Astrocyte (in vitro differentiated cells and primary cell): ENCODE data around the gene PADI4. TPM values are rescaled to one million over a fixed set of nuclear protein-coding genes. Genes with fewer than 3 reads are reported as not detected.

ENCODE experiments used
- DNase-seq: peaks from one replicate; pipeline ENCODE4 v3.0.0-alpha.2; 2010; ENCODE audit warnings: low read depth
- FAIRE-seq: peaks from 2 replicates; lab custom pipeline; 2011; peaks lifted over from hg19 to GRCh38; lab: Jason Lieb, UNC
- H2AFZ ChIP-seq: 2 replicates; pipeline ENCODE4 v1.6.0; 2012; ENCODE audit warnings: low read depth, low read length, inconsistent platforms
- H3K27ac ChIP-seq: 2 replicates; pipeline ENCODE4 v1.5.1; 2011; ENCODE audit warnings: low read depth, low read length, inconsistent platforms
- H3K27me3 ChIP-seq: 2 replicates; pipeline ENCODE4 v1.6.0; 2011; ENCODE audit warnings: low read length, inconsistent platforms; ENCODE audit not compliant: insufficient read depth
- H3K36me3 ChIP-seq: 2 replicates; pipeline ENCODE4 v1.5.1; 2011; ENCODE audit warnings: low read length, inconsistent platforms; ENCODE audit not compliant: insufficient read depth
- H3K4me1 ChIP-seq: 2 replicates; pipeline ENCODE4 v1.5.1; 2011; ENCODE audit warnings: low read length, inconsistent platforms; ENCODE audit not compliant: insufficient read depth
- H3K4me2 ChIP-seq: 2 replicates; pipeline ENCODE4 v1.6.0; 2012; ENCODE audit warnings: low read length, inconsistent platforms
- H3K4me3 ChIP-seq: 2 replicates; pipeline ENCODE4 v1.5.1; 2011; ENCODE audit warnings: low read depth, mild to moderate bottlenecking, low read length, inconsistent platforms; ENCODE audit not compliant: insufficient read depth
- H3K79me2 ChIP-seq: 2 replicates; pipeline ENCODE4 v1.6.0; 2012; ENCODE audit warnings: mild to moderate bottlenecking, low read length, inconsistent platforms; ENCODE audit not compliant: insufficient read depth
- H3K9ac ChIP-seq: 2 replicates; pipeline ENCODE4 v1.6.0; 2012; ENCODE audit warnings: mild to moderate bottlenecking, low read length, inconsistent platforms
- H3K9me3 ChIP-seq: 2 replicates; pipeline ENCODE4 v1.5.1; 2012; ENCODE audit warnings: low read depth, mild to moderate bottlenecking, low read length, inconsistent platforms; ENCODE audit not compliant: insufficient read depth
- H4K20me1 ChIP-seq: 2 replicates; pipeline ENCODE4 v1.6.0; 2012; ENCODE audit warnings: low read length, inconsistent platforms; ENCODE audit not compliant: insufficient read depth
- H3K27ac Mint-ChIP-seq: one replicate; pipeline ENCODE4 v1.8.0; 2021; ENCODE audit warnings: mild to moderate bottlenecking, mixed read lengths; ENCODE audit not compliant: unreplicated experiment
- H3K27me3 Mint-ChIP-seq: one replicate; pipeline ENCODE4 v1.8.0; 2021; ENCODE audit warnings: low read depth, mixed read lengths; ENCODE audit not compliant: unreplicated experiment
- H3K36me3 Mint-ChIP-seq: one replicate; pipeline ENCODE4 v1.8.0; 2021; ENCODE audit warnings: low read depth, mixed read lengths; ENCODE audit not compliant: unreplicated experiment
- H3K4me1 Mint-ChIP-seq: one replicate; pipeline ENCODE4 v1.8.0; 2021; ENCODE audit warnings: low read depth, mixed read lengths; ENCODE audit not compliant: unreplicated experiment
- H3K4me3 Mint-ChIP-seq: one replicate; pipeline ENCODE4 v1.8.0; 2021; ENCODE audit warnings: mild to moderate bottlenecking, moderate library complexity, mixed read lengths; ENCODE audit not compliant: unreplicated experiment
- H3K9me3 Mint-ChIP-seq: one replicate; pipeline ENCODE4 v1.8.0; 2021; ENCODE audit warnings: mild to moderate bottlenecking, mixed read lengths; ENCODE audit not compliant: unreplicated experiment
- EZH2 ChIP-seq: IDR thresholded peaks from 2 replicates; pipeline ENCODE4 v1.6.1; 2012; ENCODE audit warnings: mild to moderate bottlenecking, low read length, inconsistent platforms; ENCODE audit not compliant: insufficient read depth
- total RNA-seq: library from RNA; stranded (reverse); gene quantifications from 2 replicates; pipeline ENCODE4 v1.2.1, GENCODE V29; 2021
- TF ChIP-seq, protein P1 (sequence below): IDR thresholded peaks from 2 replicates; pipeline ENCODE4 v1.5.1; 2011; ENCODE audit warnings: low read depth, mild to moderate bottlenecking, inconsistent platforms, low read length, moderate library complexity; ENCODE audit not compliant: insufficient read depth

The PADI4 gene
- total RNA-seq, 1 donor from 2014 or later, result not detected

DNA sequence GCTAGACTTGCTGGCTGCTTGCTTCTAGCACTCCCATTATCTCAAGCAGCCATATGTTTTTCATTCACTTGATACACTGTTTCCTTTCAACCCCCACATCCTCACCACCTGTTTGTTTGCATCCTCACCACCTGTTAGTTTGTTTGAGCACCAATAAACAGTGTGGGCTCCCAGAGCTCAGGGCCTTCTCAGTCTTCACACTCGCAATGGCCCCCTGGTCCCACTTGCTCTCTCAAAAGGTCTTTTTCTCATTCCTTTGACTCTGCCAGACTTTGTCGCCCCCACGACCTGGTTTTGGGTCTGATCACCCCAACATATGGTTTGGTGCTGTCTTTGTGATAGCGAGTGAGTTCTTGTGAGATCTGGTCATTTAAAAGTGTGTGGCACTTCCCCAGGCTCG, 6.2 kb upstream of the PADI4 start:
- no peak for DNase-seq
- FAIRE-seq, result no peak

DNA sequence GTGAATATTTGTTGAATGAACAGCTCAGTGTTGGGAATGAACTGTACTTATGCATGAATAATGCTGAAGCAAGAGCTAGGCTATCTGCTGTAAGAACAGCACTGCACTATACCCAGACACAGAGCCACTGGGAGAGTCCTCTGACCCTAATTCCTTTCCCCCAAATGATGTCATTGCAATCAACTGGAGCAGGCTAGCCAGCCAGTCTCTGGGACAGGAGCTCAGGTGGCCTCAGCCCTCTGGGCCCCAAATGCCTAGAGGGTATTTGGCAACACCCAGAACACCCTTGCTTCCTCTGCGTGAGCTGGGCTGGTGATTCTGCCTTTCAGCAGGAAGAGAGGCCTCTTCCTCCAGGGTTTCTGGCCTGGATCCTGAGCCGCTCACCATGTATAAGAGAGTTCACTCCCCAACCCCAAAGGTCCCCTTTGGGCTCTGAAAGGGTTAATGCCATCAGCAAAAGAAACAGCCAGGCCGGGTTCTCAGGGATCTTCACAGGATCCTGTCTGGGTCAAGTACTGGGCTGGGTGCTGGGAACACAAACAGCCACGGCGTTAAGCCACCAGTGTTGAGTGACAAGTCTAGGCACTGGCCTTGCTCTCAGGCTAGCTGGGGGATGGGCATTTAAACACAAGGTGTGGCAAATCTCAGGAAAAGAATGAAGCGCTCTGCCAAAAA, 3.7 kb upstream of the PADI4 start:
- H3K79me2 ChIP-seq, result no peaks in the 10 kb centered on the region
- no peaks in the 10 kb centered on the region for H3K9me3 ChIP-seq
- no peak overlapping the region for H3K4me3 ChIP-seq
- Mint-ChIP-seq H3K27me3 (peaks cover 15% of the 10 kb centered on the region), H3K9me3 (peaks cover 15% of the 10 kb centered on the region), H3K36me3 (no peaks in the 10 kb centered on the region), H3K27ac (no peak overlapping the region), H3K4me3 (no peak overlapping the region), H3K4me1 (no peaks in the 10 kb centered on the region)
- no peak overlapping the region for H3K4me2 ChIP-seq
- no peaks in the 10 kb centered on the region for H3K27me3 ChIP-seq
- H3K36me3 ChIP-seq, result no peaks in the 10 kb centered on the region
- FAIRE-seq, result no peak
- TF ChIP-seq, protein P1, sequence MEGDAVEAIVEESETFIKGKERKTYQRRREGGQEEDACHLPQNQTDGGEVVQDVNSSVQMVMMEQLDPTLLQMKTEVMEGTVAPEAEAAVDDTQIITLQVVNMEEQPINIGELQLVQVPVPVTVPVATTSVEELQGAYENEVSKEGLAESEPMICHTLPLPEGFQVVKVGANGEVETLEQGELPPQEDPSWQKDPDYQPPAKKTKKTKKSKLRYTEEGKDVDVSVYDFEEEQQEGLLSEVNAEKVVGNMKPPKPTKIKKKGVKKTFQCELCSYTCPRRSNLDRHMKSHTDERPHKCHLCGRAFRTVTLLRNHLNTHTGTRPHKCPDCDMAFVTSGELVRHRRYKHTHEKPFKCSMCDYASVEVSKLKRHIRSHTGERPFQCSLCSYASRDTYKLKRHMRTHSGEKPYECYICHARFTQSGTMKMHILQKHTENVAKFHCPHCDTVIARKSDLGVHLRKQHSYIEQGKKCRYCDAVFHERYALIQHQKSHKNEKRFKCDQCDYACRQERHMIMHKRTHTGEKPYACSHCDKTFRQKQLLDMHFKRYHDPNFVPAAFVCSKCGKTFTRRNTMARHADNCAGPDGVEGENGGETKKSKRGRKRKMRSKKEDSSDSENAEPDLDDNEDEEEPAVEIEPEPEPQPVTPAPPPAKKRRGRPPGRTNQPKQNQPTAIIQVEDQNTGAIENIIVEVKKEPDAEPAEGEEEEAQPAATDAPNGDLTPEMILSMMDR, result no peak
- no peak overlapping the region for H3K9ac ChIP-seq
- no peaks in the 10 kb centered on the region for H3K4me1 ChIP-seq
- H3K27ac ChIP-seq, result no peak overlapping the region
- no peak for DNase-seq
- no peak overlapping the region for H2AFZ ChIP-seq
- no peaks in the 10 kb centered on the region for H4K20me1 ChIP-seq

More for the DNA sequence above, 6.2 kb upstream of the PADI4 start:
- Histone ChIP-seq H2AFZ (no peak overlapping the region), H3K27me3 (no peaks in the 10 kb centered on the region), H4K20me1 (no peaks in the 10 kb centered on the region), H3K36me3 (no peaks in the 10 kb centered on the region), H3K9ac (no peak overlapping the region), H3K79me2 (no peaks in the 10 kb centered on the region), H3K4me1 (no peaks in the 10 kb centered on the region), H3K4me3 (no peak overlapping the region), H3K27ac (no peak overlapping the region), H3K9me3 (no peaks in the 10 kb centered on the region), H3K4me2 (no peak overlapping the region)
- Mint-ChIP-seq H3K27ac (no peak overlapping the region), H3K4me3 (no peak overlapping the region), H3K27me3 (peaks cover 13% of the 10 kb centered on the region), H3K36me3 (no peaks in the 10 kb centered on the region), H3K4me1 (no peaks in the 10 kb centered on the region), H3K9me3 (peaks cover 17% of the 10 kb centered on the region)
- no peak for TF ChIP-seq EZH2
- TF ChIP-seq, protein P1, result no peak

DNA sequence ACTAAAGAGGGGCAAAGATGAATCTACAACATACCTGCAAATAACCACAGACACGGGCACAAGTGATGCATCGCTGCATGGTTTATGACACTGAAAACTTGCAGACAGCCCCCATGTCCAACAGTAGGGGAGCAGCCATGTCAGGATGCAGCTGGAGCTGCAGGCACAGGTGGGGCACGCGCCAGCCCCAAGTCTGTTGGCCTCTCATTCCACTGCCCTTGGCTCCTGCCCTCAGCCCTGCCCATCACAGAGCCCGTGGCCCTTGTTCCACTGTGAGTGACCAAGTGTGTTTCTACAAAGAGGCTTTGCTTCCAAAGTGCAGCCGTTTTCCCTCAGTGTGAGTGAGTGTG, 3.2 kb upstream of the PADI4 start:
- H3K27me3 ChIP-seq, result no peaks in the 10 kb centered on the region
- DNase-seq, result no peak
- H3K27me3 Mint-ChIP-seq, result peaks cover 17% of the 10 kb centered on the region
- H3K36me3 Mint-ChIP-seq, result no peaks in the 10 kb centered on the region
- no peaks in the 10 kb centered on the region for H3K4me1 ChIP-seq
- H3K4me1 Mint-ChIP-seq, result no peaks in the 10 kb centered on the region
- H3K4me2 ChIP-seq, result no peak overlapping the region
- peaks cover 15% of the 10 kb centered on the region for H3K9me3 Mint-ChIP-seq
- no peak for FAIRE-seq
- no peaks in the 10 kb centered on the region for H3K36me3 ChIP-seq
- H3K9ac ChIP-seq, result no peak overlapping the region
- H3K4me3 ChIP-seq, result no peak overlapping the region
- H2AFZ ChIP-seq, result no peak overlapping the region
- H3K27ac Mint-ChIP-seq, result no peak overlapping the region
- H3K79me2 ChIP-seq, result no peaks in the 10 kb centered on the region
- no peak overlapping the region for H3K27ac ChIP-seq
- no peaks in the 10 kb centered on the region for H4K20me1 ChIP-seq
- no peak overlapping the region for H3K4me3 Mint-ChIP-seq
- no peak for TF ChIP-seq EZH2
- TF ChIP-seq, protein P1, result no peak
- H3K9me3 ChIP-seq, result no peaks in the 10 kb centered on the region
